ENCODE data around the gene AMIGO3.

The AMIGO3 gene

DNA sequence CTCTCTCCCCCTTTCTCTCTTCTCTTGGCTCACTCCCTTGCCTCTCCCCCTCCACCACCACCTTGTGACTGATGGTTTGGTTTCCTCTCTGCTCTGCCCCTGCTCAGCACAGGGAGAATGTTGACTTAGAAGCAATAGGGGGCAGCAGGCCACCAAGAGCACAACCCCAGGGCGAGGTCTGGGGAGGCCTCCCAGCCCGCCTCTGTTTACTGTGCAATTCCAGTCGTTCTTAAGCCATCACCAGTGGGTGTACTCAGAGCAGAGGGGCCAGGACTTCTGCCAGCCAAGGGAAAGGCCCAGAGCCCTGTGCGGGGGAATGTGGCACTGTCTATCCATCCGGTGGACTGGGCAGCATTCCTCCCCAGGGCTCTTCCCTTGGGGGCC, 51.1 kb downstream of the AMIGO3 start:
- TF ChIP-seq, protein P1, sequence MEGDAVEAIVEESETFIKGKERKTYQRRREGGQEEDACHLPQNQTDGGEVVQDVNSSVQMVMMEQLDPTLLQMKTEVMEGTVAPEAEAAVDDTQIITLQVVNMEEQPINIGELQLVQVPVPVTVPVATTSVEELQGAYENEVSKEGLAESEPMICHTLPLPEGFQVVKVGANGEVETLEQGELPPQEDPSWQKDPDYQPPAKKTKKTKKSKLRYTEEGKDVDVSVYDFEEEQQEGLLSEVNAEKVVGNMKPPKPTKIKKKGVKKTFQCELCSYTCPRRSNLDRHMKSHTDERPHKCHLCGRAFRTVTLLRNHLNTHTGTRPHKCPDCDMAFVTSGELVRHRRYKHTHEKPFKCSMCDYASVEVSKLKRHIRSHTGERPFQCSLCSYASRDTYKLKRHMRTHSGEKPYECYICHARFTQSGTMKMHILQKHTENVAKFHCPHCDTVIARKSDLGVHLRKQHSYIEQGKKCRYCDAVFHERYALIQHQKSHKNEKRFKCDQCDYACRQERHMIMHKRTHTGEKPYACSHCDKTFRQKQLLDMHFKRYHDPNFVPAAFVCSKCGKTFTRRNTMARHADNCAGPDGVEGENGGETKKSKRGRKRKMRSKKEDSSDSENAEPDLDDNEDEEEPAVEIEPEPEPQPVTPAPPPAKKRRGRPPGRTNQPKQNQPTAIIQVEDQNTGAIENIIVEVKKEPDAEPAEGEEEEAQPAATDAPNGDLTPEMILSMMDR (IDR thresholded peaks at IDR 0.05; ENCODE audit: low read length, missing control alignments), result no peak
- DNase-seq (ENCODE audit: low read depth), result no peak
- no peak overlapping the region for H3K4me3 ChIP-seq (replicated peaks; ENCODE audit: low read depth, low read length)

DNA sequence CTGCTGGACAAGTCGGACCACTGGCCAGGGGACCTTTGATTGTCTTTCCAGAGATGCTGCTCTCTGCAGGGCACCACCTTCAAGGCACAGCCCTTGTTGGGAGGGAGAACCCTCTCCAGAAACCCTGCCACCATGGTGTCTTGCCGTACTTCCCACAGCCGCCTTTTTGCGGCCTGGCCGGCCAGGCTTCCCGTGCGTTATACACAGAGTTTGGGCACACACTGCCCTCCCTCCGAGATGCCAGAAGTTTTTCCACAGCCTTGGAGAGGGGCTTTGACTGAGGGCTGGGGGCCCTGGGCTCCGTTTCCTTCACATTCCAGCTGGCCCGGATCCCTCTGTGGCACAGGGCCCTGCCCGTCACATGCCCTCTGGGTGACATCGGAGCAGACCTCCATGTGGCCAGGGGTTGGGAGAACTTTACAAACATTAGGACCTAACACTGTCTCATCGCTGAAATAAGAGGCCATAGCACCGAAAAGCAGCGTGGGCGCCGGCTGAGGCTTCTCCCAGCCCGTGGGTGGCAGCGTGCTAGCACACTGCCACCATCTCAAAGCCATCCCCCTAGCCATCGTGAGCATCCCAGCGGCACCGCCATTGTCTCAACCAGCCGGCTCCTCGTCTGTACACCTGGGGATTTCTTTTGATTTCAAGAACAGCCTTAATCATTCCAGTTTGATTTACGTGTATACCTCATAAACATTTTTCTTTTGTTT, 51.6 kb downstream of the AMIGO3 start:
- no peak for DNase-seq (ENCODE audit: low read depth)
- H3K4me3 ChIP-seq (replicated peaks; ENCODE audit: low read depth, low read length), result no peak overlapping the region
- TF ChIP-seq, protein P1 (IDR thresholded peaks at IDR 0.05; ENCODE audit: low read length, missing control alignments), result no peak

Measured in fibroblast of pulmonary artery (primary cell).